ENCODE results near the gene LRRC71.
A peak's percentile ranks its signal among the peaks of the same experiment; 100 is the strongest.

LRRC71 gene

GRCh38 chr1:156948708-156949107, 28.3 kb downstream of the LRRC71 start:
- no peak for DNase-seq

DNA sequence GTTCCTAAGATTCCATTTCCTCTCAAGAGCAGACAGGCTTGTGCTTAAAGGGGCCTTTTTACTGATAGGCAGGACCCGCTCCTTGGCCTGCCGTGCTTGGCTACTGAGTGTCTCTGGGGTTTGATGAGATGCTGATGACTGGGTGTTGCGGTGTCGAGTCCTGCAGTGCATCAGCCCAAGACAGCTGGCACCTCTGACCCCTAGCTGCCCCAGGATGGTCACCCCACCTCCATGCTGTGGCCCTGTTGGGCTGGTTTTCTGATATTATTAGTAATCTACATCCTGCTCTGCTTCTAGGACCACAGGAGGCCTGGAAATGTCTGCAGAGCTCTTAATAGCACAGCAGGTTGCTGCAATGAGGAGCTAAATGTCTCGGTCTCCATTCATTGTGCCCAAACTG, 28.7 kb downstream of the LRRC71 start:
- no peak for DNase-seq

DNA sequence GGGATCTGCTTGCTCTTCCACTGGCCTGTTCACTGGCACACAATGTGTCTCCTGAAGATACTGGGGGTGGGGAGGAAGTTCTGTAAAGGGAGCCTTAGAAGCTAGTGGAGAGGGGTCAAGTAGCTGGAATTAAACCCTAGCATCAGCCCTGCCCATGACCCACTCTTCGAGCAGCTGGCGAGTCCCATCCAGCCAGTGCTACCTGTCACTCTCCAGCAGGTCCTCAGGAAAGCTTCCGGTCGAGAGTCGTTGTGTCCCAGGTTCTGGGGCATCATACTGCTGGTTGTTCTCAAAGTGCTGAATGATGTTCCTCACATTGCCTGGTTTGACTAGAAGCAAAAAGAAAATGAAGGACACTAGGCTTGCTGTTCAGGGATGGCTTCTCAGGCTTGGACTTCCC, 30.9 kb downstream of the LRRC71 start:
- DNase-seq, result no peak

DNA sequence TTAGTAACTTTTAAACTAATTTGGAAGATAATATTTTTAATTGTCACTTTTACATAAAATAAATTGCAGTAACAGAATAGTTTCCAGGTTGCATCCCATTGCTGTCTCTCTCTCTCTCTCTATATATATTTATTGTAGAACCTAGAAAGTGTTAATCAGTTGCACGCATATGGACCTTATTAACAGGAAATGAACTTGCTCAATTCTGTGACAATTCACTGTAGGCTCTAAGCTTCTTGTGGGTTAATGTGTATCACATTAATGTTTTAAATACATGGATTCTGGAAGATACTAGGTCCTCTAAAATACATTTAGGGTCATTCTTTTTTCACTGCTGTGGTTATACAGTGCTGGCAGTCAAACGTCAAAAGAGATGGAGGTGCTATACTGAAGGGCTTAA, 33.1 kb downstream of the LRRC71 start:
- no peak for DNase-seq

GRCh38 chr1:156956333-156956732, 35.9 kb downstream of the LRRC71 start:
- no peak for DNase-seq

DNA sequence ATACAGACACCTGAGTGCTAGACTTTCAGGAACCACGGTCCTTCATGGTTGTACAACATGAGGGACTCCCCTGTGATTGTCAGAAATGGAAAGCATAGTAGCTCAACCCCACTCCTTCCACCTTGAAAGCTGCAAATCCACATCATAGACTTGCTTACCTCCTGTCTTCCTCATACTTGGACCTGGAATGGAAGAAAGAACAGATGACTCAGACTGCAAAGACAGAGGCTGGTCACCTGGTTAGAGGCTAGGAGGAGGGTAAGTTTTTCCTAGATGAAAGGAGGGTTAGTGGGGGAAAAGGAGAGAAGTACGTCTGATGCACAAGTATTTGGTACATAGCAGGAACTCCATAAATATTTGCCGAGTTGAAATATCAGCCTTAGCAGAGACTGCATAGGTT, 37.2 kb downstream of the LRRC71 start:
- no peak for DNase-seq

DNA sequence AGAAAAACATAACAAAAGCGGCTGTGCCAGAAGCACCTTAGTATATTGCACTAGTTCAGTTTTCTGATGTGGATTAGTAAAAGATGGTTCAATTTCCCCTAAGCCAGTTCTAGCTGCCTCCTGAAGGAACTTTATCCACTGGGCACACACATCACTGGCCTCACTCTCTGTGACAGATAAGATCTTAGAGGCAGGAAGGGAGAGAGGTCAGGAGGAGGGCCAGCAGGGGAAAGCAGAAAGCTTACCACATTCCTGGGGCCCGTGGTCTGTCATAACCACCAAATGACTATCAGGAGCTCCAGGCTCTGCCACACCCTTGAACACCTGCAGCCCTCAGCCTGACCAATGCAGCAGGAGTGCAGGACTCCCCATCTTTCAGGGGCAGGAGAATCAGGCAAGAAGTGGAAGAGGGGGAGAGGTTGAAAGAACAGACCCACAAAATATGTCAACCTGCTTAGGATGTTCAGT, 37.8 kb downstream of the LRRC71 start:
- DNase-seq, result no peak

- DNase-seq, result no peak
Measured at GRCh38 chr1:156959414-156959813, 39.0 kb downstream of the LRRC71 start.

GRCh38 chr1:156959925-156960324, 39.5 kb downstream of the LRRC71 start:
- DNase-seq, result no peak

DNA sequence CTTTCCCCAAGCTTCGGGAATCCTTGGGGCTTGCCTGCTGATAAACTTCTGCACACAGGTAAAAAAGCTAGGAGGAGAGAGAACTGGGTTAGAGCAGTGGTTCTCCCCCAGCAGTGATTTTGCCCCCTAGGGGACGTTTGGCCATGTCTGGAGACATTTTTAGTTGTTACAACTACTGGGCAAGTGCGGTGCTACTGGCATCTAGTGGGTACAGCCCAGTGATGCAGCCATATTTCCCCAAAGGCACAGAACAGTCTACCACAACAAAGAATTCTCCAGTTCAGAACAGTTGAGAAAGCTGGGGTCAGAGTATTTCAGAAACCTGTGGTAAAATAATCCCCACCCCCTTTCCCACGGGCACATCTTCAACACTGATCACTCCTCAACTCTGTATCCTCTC, 41.3 kb downstream of the LRRC71 start:
- peak in 1 of 2 donors; percentile 14 for DNase-seq

- DNase-seq, result peak; percentile 7 to 10
Measured at GRCh38 chr1:156963621-156964020, 43.2 kb downstream of the LRRC71 start.

- no peak for DNase-seq
Measured at GRCh38 chr1:156964441-156964840, 44.0 kb downstream of the LRRC71 start.

DNA sequence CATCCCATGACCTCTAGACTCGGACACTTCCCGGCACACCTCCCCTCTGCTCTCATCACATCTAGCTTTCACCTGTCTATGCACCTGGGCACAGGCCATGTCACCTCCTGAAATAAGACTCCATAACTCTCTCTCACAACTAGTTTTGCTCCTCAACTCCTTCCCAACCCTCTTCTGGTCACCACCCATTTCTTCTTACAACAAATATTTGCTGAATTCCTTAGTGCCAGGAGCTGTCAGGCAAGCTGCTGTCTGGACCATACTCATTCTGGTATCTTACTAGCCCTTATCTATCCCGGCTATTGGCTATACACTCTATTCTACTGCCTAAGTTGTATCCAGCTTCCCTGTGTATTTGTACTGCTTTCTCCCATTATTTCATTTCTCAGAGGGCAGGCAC, 49.1 kb downstream of the LRRC71 start:
- DNase-seq, result no peak

DNA sequence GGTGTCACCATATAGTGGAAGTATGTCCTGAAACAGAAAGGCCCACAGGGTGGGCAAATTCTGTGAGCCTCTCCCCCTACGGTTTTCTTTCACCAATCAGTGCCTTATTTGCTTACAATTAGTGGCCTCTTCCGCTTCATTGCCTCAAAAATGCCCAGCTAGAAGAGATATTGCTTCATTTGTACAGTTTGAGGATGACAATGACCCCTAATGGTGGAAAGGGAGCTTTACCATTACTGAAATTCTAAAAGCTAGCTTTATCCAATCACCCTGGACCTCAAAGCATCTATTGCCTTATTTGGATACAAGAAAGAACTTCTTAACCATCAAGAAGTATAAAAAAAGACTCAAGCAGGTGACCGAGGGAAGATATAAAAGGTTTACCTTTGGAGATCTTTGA, 49.6 kb downstream of the LRRC71 start:
- DNase-seq, result no peak

- DNase-seq, result no peak
Measured at GRCh38 chr1:156973417-156973816, 53.0 kb downstream of the LRRC71 start.

DNA sequence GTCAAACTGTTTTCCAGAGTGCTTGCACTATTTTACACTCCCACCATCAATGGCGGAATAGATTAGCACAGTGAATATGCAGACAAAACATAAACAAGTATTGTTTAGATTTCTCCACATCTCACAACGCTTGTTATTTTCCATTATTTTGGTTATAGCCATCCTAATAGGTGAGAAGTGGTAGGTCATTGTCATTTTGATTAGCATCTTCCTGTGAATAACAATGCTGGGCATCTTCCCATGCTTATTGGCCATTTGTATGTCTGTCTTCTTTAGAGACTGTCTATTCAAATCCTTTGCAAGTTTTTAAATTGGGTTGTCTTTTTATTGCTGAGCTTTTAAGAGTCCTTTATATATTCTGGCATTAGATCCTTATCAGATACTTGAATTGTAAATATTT, 54.7 kb downstream of the LRRC71 start:
- DNase-seq, result no peak

GRCh38 chr1:156980551-156980950, 60.1 kb downstream of the LRRC71 start:
- no peak for DNase-seq

All from activated CD4-positive, alpha-beta T cell treated with anti-CD3 and anti-CD28 coated beads for 4 hours (primary cell).